HG02840 (cell line): ENCODE results near the gene PTGS2.

Experiments
- ATAC-seq: cut with Tn5 transposase; IDR thresholded peaks from one replicate; pipeline ENCODE4 v1.9.1; 2021; ENCODE audit warnings: mild to moderate bottlenecking, moderate library complexity, moderate number of reproducible peaks; ENCODE audit not compliant: unreplicated experiment, low FRiP score

Gene PTGS2

GRCh38 chr1:186680245-186681061 lies at the start of gene PTGS2:
Gene PTGS2, minus strand, starts transcription at chr1:186680423. Its CDS starts 133 bp downstream, at chr1:186680290.
- peak; percentile 64 for ATAC-seq

- no peak for ATAC-seq
These were observed 42.6 kb upstream of the PTGS2 start for GRCh38 chr1:186722711-186723309.

GRCh38 chr1:186717286-186717685 lies 37.1 kb upstream of the PTGS2 start:
- no peak for ATAC-seq

GRCh38 chr1:186715887-186716809 lies 35.9 kb upstream of the PTGS2 start:
- ATAC-seq: no peak

GRCh38 chr1:186710696-186711095 lies 30.5 kb upstream of the PTGS2 start:
- ATAC-seq: no peak

- no peak for ATAC-seq
These were observed 28.5 kb upstream of the PTGS2 start for GRCh38 chr1:186708694-186709097.

- ATAC-seq: no peak
These were observed 23.1 kb upstream of the PTGS2 start for GRCh38 chr1:186703209-186703766.

GRCh38 chr1:186700722-186701121 lies 20.5 kb upstream of the PTGS2 start:
- ATAC-seq: no peak

- ATAC-seq: no peak
These were observed 19.3 kb upstream of the PTGS2 start for GRCh38 chr1:186699519-186699918.

GRCh38 chr1:186689907-186690306 lies 9.7 kb upstream of the PTGS2 start:
- ATAC-seq: no peak

- ATAC-seq: no peak
These were observed 9.2 kb upstream of the PTGS2 start for GRCh38 chr1:186689376-186689775.

- no peak for ATAC-seq
These were observed 3.6 kb upstream of the PTGS2 start for GRCh38 chr1:186683652-186684410.

- ATAC-seq: no peak
These were observed 2.5 kb upstream of the PTGS2 start for GRCh38 chr1:186682736-186683135.

- ATAC-seq: no peak
These were observed 1.6 kb upstream of the PTGS2 start for GRCh38 chr1:186681801-186682200.

GRCh38 chr1:186681121-186681520 lies 898 bp upstream of the PTGS2 start:
- ATAC-seq: no peak

- ATAC-seq: no peak
These were observed 339 bp downstream of the PTGS2 start for GRCh38 chr1:186679924-186680244.

GRCh38 chr1:186678155-186678554 lies 2.1 kb downstream of the PTGS2 start:
- no peak for ATAC-seq

- no peak for ATAC-seq
These were observed 7.6 kb downstream of the PTGS2 start for GRCh38 chr1:186672596-186672995.

- ATAC-seq: no peak
These were observed 8.1 kb downstream of the PTGS2 start for GRCh38 chr1:186672131-186672530.
